GM21529 (cell line): ENCODE data around the gene ZNF664.

Source experiments
- ATAC-seq: cut with Tn5 transposase; IDR thresholded peaks from one replicate; pipeline ENCODE4 v1.9.1; 2021; ENCODE audit not compliant: unreplicated experiment

The ZNF664 gene

DNA sequence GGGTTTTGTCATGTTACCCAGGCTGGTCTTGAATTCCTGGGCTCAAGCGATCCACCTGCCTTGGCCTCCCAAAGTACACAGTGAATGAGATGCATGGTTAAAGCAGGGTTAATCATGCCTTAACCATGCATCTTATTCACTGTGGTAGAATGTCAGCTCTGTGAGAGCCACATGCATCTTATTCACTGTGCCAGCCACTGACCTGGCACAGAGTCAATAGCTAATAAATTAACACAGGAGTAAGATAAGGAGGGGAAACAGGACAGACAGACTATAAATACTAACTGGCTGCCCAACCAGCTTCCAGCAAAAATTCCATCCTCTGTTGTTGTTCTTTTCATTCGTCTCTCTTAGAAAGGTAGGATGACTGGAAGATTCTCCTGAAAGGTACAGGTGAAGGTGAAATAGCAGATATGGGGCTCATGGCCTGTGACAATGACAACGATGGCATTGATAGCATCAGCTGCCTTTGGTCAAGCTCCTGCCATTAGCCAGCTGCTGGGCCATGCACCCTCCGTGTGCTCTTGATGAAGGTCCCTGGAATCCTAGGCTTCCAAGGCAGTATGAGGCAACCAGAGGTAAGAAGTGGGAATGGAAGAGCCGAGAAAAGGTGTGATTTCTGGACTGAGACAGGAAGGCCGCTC lies 76.6 kb downstream of the ZNF664 start:
- ATAC-seq = no peak

DNA sequence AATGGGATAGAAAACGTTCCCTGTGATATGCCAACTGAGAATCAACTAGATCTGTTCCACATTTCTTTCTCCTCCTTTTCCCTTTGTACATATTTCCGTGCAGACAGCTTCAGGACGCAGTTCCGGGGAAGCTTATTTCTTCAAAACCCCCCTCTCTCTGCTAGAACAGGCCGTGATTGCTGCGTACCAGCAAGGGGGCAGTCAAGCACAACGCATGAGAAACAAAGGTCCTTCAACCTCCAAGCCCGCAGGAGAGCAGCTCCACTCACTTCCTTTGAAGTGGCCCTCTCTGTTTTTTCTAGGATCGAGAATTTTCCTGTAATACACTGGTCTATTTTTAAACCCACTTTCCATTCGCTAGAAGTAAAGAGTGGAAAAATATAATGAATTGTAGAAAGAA lies 80.8 kb downstream of the ZNF664 start:
- ATAC-seq = no peak

DNA sequence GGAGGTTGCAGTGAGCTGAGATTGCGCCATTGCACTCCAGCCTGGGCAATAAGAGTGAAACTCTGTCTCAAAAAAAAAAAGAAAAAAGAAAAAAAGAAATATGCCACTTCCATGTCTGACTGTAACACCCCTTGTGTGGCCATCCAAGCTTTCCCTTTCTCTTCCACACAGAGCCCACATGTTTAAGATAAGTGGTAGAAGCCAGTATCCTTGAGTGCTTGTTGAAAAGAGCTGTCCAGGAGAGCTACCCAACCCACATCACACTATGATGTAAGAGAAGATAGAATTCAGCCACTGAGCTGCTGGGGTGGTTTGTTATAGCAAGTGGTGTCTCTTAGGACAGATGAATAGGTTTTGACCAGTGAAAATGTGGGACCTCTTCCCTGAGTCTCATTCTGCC lies 82.1 kb downstream of the ZNF664 start:
- ATAC-seq = no peak

DNA sequence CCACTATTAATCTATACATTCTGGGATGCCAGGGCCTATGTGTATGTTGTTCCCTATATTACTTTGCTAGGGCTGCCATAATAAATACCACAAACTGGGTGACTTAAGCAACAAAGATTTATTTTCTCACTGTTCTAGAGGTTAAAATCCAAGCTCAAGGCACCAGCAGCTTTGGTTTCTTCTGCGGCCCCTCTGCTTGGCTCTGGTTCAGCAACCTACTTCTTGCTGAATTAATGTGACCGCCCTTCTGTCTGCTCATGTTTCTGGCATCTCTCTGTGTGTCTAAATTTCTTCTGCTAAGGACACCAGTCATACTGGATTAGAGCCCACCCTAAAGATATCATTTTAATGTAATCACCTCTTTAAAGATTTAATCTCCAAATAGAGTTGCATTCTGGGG lies 84.7 kb downstream of the ZNF664 start:
- no peak for ATAC-seq

DNA sequence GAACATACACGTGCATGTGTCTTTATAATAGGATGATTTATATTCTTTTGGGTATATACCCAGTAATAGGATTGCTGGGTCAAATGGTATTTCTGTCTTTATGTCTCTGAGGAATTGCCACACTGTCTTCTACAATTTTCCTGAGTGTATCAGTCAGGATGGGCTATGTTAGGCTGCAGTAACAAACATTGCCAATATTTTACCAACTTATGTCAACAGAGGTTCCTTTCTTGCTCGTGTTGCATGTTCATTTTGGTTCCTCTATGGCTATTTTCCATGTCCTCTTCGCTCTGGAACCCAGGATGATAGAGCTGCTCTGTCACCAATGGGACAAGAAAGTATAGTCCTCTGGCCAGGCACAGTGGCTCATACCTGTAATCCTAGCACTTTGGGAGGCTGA lies 86.7 kb downstream of the ZNF664 start:
- ATAC-seq = no peak
